Measurements from ENCODE around the gene PIGK. TPM values are rescaled to one million over a fixed set of nuclear protein-coding genes. Genes with fewer than 3 reads are reported as not detected.

PIGK gene
- polyA plus RNA-seq, 3 donors: 4.0 to 24.7 (median 19.4) TPM

- Mint-ChIP-seq H3K36me3 (peaks cover 0 to 1% of the 10 kb centered on the region in 2 donors), H3K9me3 (peaks cover 2 to 17% (median 6%) of the 10 kb centered on the region in 7 donors), H3K27me3 (ENCODE audit: low read depth in 3 of 3) (peaks cover 0 to 1% (median 0%) of the 10 kb centered on the region in 3 donors), H3K4me1 (peaks cover 10% of the 10 kb centered on the region), H3K27ac (peak overlapping the region in 1 of 7 donors; percentile 9), H3K4me3 (no peak overlapping the region)
- DNase-seq: peak in 1 of 3 donors; percentile 4
- no peaks in the 10 kb centered on the region for H4K20me1 ChIP-seq (ENCODE audit: insufficient read depth, low read length)
- intact Hi-C loops (cut with micrococcal nuclease): no loop called here
- 0% methylated on average over 1 of the region's 3 CpGs for WGBS (ENCODE audit: insufficient coverage)
- TF ChIP-seq CTCF (IDR thresholded peaks at IDR 0.05): no peak
- H3K27me3 ChIP-seq (ENCODE audit: control insufficient read depth in 2 of 2, insufficient read depth in 2 of 2, low read length in 2 of 2): no peaks in the 10 kb centered on the region
- H3K9ac ChIP-seq (ENCODE audit: insufficient read depth, low read length, poor library complexity, severe bottlenecking): no peak overlapping the region
- H3K4me1 ChIP-seq (ENCODE audit: control insufficient read depth in 1 of 2, insufficient read depth in 2 of 2, low read length in 2 of 2): peaks cover 8 to 10% of the 10 kb centered on the region in 2 donors
- no peak overlapping the region for H3K4me3 ChIP-seq (replicated peaks in 1 of 3; ENCODE audit: low read depth in 2 of 3, low read length in 3 of 3)
- no peak overlapping the region for H3K27ac ChIP-seq (ENCODE audit: low read depth in 1 of 2, low read length in 2 of 2)
- no peaks in the 10 kb centered on the region for H3K36me3 ChIP-seq (replicated peaks in 1 of 2; ENCODE audit: control insufficient read depth in 1 of 2, insufficient read depth in 2 of 2, low read length in 2 of 2)
- H2AFZ ChIP-seq (ENCODE audit: insufficient read depth, low read depth, low read length, poor library complexity, severe bottlenecking): peak overlapping the region; percentile 51
- H3K9me3 ChIP-seq (replicated peaks in 1 of 2; ENCODE audit: control insufficient read depth in 1 of 2, insufficient read depth in 1 of 2, low read length in 2 of 2): peaks cover 2 to 7% of the 10 kb centered on the region in 2 donors
- no peak overlapping the region for H3K4me2 ChIP-seq (replicated peaks; ENCODE audit: extremely low read depth, low read length, poor library complexity, severe bottlenecking)
- no peaks in the 10 kb centered on the region for H3K79me2 ChIP-seq (ENCODE audit: insufficient read depth, low read length)
These were observed 8.2 kb upstream of the PIGK start for GRCh38 chr1:77227381-77227780.

GRCh38 chr1:77222496-77222895 is 3.3 kb upstream of the PIGK start:
- Mint-ChIP-seq H3K4me3 (no peak overlapping the region), H3K36me3 (peaks cover 4 to 5% of the 10 kb centered on the region in 2 donors), H3K27ac (no peak overlapping the region), H3K4me1 (peaks cover 18% of the 10 kb centered on the region), H3K9me3 (peaks cover 4 to 15% (median 6%) of the 10 kb centered on the region in 7 donors), H3K27me3 (ENCODE audit: low read depth in 3 of 3) (no peaks in the 10 kb centered on the region)
- WGBS (ENCODE audit: insufficient coverage): 100% methylated on average over 5 of the region's 5 CpGs
- Histone ChIP-seq H3K9me3 (replicated peaks in 1 of 2; ENCODE audit: control insufficient read depth in 1 of 2, insufficient read depth in 1 of 2, low read length in 2 of 2) (peaks cover 0 to 7% of the 10 kb centered on the region in 2 donors), H2AFZ (ENCODE audit: insufficient read depth, low read depth, low read length, poor library complexity, severe bottlenecking) (no peak overlapping the region), H3K79me2 (ENCODE audit: insufficient read depth, low read length) (peaks cover 6% of the 10 kb centered on the region), H4K20me1 (ENCODE audit: insufficient read depth, low read length) (no peaks in the 10 kb centered on the region), H3K9ac (ENCODE audit: insufficient read depth, low read length, poor library complexity, severe bottlenecking) (no peak overlapping the region), H3K36me3 (replicated peaks in 1 of 2; ENCODE audit: control insufficient read depth in 1 of 2, insufficient read depth in 2 of 2, low read length in 2 of 2) (no peaks in the 10 kb centered on the region), H3K4me1 (ENCODE audit: control insufficient read depth in 1 of 2, insufficient read depth in 2 of 2, low read length in 2 of 2) (peaks cover 9 to 20% of the 10 kb centered on the region in 2 donors), H3K27me3 (ENCODE audit: control insufficient read depth in 2 of 2, insufficient read depth in 2 of 2, low read length in 2 of 2) (no peaks in the 10 kb centered on the region), H3K27ac (ENCODE audit: low read depth in 1 of 2, low read length in 2 of 2) (no peak overlapping the region), H3K4me2 (replicated peaks; ENCODE audit: extremely low read depth, low read length, poor library complexity, severe bottlenecking) (no peak overlapping the region), H3K4me3 (replicated peaks in 1 of 3; ENCODE audit: low read depth in 2 of 3, low read length in 3 of 3) (no peak overlapping the region)
- intact Hi-C loops (cut with micrococcal nuclease): no loop called here
- DNase-seq: no peak
- no peak for TF ChIP-seq CTCF (IDR thresholded peaks at IDR 0.05)
